ENCODE data around the gene DMD. TPM values are rescaled to one million over a fixed set of nuclear protein-coding genes. Genes with fewer than 3 reads are reported as not detected.

Gene DMD
- total and polyA plus RNA-seq, 2 of the 8 experiments (the other 6 are each of a cell fraction or from before 2014, with no cell fraction given): 4.8 to 7.4 TPM

GRCh38 chrX:32662516-32662915, 548.8 kb downstream of the DMD start (continued):
- TF ChIP-seq PHF8 (conservative IDR thresholded peaks at IDR 0.05; ENCODE audit: low read depth, low read length): no peak
- TF ChIP-seq ASH2L (IDR thresholded peaks at IDR 0.05; ENCODE audit: low read length): no peak
- no peak for TF ChIP-seq BACH1 (IDR thresholded peaks at IDR 0.05; ENCODE audit: low read length)
- TF ChIP-seq CHD1 (IDR thresholded peaks at IDR 0.05; ENCODE audit: low read depth, low read length): no peak

All from H1 (cell line).